Liver (tissue), 9 donors: Measurements from ENCODE around the gene DICER1. TPM values are rescaled to one million over a fixed set of nuclear protein-coding genes. Genes with fewer than 3 reads are reported as not detected.

ENCODE experiments used
- DNase-seq: peaks from one replicate; pipeline ENCODE4 v3.0.0-alpha.2; 2017; ENCODE audit warnings: low spot score
- H3K27ac ChIP-seq, 2 donors: one replicate each; pipeline ENCODE4 v1.7.0; 2013; ENCODE audit warnings: inconsistent platforms in 2 of 2, low read length in 2 of 2, control low read depth in 1 of 2, low read depth in 1 of 2, mild to moderate bottlenecking in 1 of 2
- H3K27me3 ChIP-seq, 4 donors: one replicate each; pipeline versions ENCODE4 v1.6.1 to v1.7.0; 2013; ENCODE audit warnings: low read length in 3 of 4, inconsistent platforms in 1 of 4, mild to moderate bottlenecking in 1 of 4, moderate library complexity in 1 of 4; ENCODE audit not compliant: control insufficient read depth in 4 of 4, insufficient read depth in 4 of 4
- H3K36me3 ChIP-seq, 4 donors: one replicate each; pipeline versions ENCODE4 v1.6.1 to v1.7.0; 2013; ENCODE audit warnings: low read length in 3 of 4, mild to moderate bottlenecking in 3 of 4, low read depth in 1 of 4, moderate library complexity in 1 of 4; ENCODE audit not compliant: control insufficient read depth in 4 of 4, insufficient read depth in 3 of 4
- H3K4me1 ChIP-seq, 4 donors: one replicate each; pipeline versions ENCODE4 v1.6.1 to v1.7.0; 2013; ENCODE audit warnings: low read length in 3 of 4, mild to moderate bottlenecking in 3 of 4, moderate library complexity in 1 of 4; ENCODE audit not compliant: control insufficient read depth in 4 of 4, insufficient read depth in 4 of 4
- H3K4me3 ChIP-seq, 3 donors: one replicate each; pipeline versions ENCODE4 v1.6.1 to v1.7.0; 2013; ENCODE audit warnings: low read length in 3 of 3, control low read depth in 1 of 3, low read depth in 1 of 3, mild to moderate bottlenecking in 1 of 3
- H3K9ac ChIP-seq, 2 donors: one replicate each; pipeline ENCODE4 v1.7.0; 2013; ENCODE audit warnings: low read length in 2 of 2, mild to moderate bottlenecking in 2 of 2, moderate library complexity in 2 of 2, control low read depth in 1 of 2, low read depth in 1 of 2
- H3K9me3 ChIP-seq, 4 donors: one replicate each; pipeline versions ENCODE4 v1.6.1 to v1.7.0; 2013; ENCODE audit warnings: low read length in 3 of 4; ENCODE audit not compliant: control insufficient read depth in 4 of 4
- FOXA1 ChIP-seq: IDR thresholded peaks from 2 replicates; pipeline ENCODE4 v1.6.1; 2016; ENCODE audit warnings: antibody characterized with exemption
- FOXA2 ChIP-seq: IDR thresholded peaks from 2 replicates; pipeline ENCODE4 v1.6.1; 2016; ENCODE audit warnings: antibody characterized with exemption
- HNF4A ChIP-seq, 2 donors: conservative IDR thresholded peaks; 2 replicates each; pipeline ENCODE4 v1.6.1; 2016; ENCODE audit warnings: antibody characterized with exemption in 2 of 2, mild to moderate bottlenecking in 2 of 2
- JUND ChIP-seq, 2 donors: IDR thresholded peaks; 2 replicates each; pipeline ENCODE4 v1.6.1; 2016; ENCODE audit warnings: antibody characterized with exemption in 2 of 2
- NR2F2 ChIP-seq: IDR thresholded peaks from 2 replicates; pipeline ENCODE4 v1.6.1; 2016; ENCODE audit warnings: antibody characterized with exemption
- RAD21 ChIP-seq, 2 donors: IDR thresholded peaks; 2 replicates each; pipeline ENCODE4 v1.6.1; 2016; ENCODE audit warnings: antibody characterized with exemption in 2 of 2, mild to moderate bottlenecking in 2 of 2
- REST ChIP-seq: IDR thresholded peaks from 2 replicates; pipeline ENCODE4 v1.6.1; 2016; ENCODE audit warnings: antibody characterized with exemption, mild to moderate bottlenecking
- RXRA ChIP-seq, 2 donors: IDR thresholded peaks; 2 replicates each; pipeline ENCODE4 v1.6.1; 2017 to 2018; ENCODE audit warnings: antibody characterized with exemption in 2 of 2, mild to moderate bottlenecking in 1 of 2
- SP1 ChIP-seq: IDR thresholded peaks from 2 replicates; pipeline ENCODE4 v1.6.1; 2018; ENCODE audit warnings: antibody characterized with exemption, mild to moderate bottlenecking
- TAF1 ChIP-seq: conservative IDR thresholded peaks from 2 replicates; pipeline ENCODE4 v1.6.1; 2016; ENCODE audit warnings: antibody characterized with exemption, mild to moderate bottlenecking
- YY1 ChIP-seq: IDR thresholded peaks from 2 replicates; pipeline ENCODE4 v1.6.1; 2016; ENCODE audit warnings: antibody characterized with exemption, mild to moderate bottlenecking
- ZBTB33 ChIP-seq: IDR thresholded peaks from 2 replicates; pipeline ENCODE4 v1.6.1; 2016; ENCODE audit warnings: antibody characterized with exemption
- WGBS: extraction: QIAGEN DNeasy Blood & Tissue Kit; methylation state at CpG from one replicate; pipeline ENCODE4 v1.1.7; 2013; 5-methylcytosine and 5-hydroxymethylcytosine counted together
- polyA plus RNA-seq, 2 donors: library from polyadenylated mRNA; stranded (reverse) in 1 of 2; unstranded in 1 of 2; fragments of 200-250 nt in 1 of 2; fragments of >200 nt in 1 of 2; fragmentation: Nextera tagmentation in 1 of 2; extraction: Ambion mirVana in 1 of 2; gene quantifications; one replicate each; pipeline versions ENCODE4 v1.2.1 to v1.2.3, GENCODE V29; 2013 to 2015
- total RNA-seq, 2 donors: library from RNA; depleted of rRNA; stranded (reverse); fragments of >200 nt; gene quantifications; one replicate each; pipeline ENCODE4 v1.2.3, GENCODE V29; 2014
- TF ChIP-seq, protein P1 (sequence below): fragments of 150-350 bp; IDR thresholded peaks from 2 replicates; pipeline ENCODE4 v1.5.1; 2017; ENCODE audit warnings: improper control_type of control experiment, low read depth, low read length; ENCODE audit not compliant: missing input control
- TF ChIP-seq, protein P2 (sequence below): IDR thresholded peaks from 2 replicates; pipeline ENCODE4 v1.6.1; 2016; ENCODE audit warnings: antibody characterized with exemption
- donor health status: healthy.
- donor health status: healthy.
- donor health status: healthy.
- donor health status: healthy.
- donor health status: healthy.

Gene DICER1
- total and polyA plus RNA-seq, 4 donors = 7.5 to 43.6 (median 20.3) TPM

DNA sequence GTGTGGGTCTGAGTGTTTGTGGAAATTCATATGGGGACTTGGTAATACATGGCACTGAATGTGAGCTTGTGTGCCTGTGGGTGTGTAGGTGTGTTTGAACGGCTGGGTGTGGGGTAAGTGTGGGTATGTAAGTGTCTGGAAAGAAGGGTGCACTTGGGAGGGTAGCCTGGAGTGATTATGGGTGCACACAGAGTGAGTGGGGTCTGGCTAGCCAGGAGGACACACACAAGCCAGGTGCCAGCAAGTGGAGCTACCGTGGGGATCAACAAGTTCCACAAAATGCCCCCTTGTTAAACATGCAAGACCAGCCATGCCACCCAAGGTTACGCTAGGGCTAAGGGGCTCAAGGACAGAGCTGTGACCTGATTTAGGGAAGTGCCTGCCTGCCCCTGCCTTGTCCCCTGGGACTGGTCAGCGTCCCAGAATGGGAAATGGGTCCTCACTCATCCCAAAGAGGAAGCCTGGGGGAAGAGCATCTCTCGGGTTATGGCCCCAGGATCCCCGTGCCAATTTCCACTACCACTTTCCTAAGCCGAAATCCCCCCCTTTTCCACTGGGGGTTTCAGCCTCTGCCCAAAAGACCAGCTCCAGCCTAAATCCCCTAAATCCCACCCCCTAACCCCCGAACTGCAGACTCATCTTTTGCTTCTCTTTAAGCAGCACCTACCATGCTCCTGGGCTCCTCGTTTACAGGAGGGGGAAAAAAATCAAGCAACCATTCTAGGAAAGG is 118.6 kb downstream of the DICER1 start:
- peak; percentile 21 for DNase-seq

DNA sequence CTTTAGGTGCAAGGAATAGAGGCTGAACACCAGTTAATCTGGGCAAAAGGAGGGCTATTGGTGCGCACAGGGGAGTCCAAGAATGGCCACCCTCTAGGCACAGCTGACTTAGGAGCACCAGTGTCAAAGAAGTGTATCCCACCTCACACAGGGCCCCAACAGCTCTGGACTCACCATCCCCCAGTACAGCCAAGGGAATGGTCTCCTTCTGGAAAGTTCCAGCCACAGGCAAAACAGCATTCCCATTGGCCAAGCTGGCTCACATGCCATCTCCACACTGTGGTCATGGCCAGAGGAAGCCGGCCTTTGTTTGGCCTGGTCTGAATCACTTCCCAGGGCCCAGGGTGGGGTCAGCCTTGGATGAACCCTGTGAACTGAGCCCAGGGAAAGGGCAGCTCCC is 120.1 kb downstream of the DICER1 start:
- 93% methylated on average over 2 of the region's 2 CpGs for WGBS
- no peaks in the 10 kb centered on the region for H3K27me3 ChIP-seq
- no peak for TF ChIP-seq HNF4A (conservative IDR thresholded peaks at IDR 0.05)
- TF ChIP-seq, protein P1, sequence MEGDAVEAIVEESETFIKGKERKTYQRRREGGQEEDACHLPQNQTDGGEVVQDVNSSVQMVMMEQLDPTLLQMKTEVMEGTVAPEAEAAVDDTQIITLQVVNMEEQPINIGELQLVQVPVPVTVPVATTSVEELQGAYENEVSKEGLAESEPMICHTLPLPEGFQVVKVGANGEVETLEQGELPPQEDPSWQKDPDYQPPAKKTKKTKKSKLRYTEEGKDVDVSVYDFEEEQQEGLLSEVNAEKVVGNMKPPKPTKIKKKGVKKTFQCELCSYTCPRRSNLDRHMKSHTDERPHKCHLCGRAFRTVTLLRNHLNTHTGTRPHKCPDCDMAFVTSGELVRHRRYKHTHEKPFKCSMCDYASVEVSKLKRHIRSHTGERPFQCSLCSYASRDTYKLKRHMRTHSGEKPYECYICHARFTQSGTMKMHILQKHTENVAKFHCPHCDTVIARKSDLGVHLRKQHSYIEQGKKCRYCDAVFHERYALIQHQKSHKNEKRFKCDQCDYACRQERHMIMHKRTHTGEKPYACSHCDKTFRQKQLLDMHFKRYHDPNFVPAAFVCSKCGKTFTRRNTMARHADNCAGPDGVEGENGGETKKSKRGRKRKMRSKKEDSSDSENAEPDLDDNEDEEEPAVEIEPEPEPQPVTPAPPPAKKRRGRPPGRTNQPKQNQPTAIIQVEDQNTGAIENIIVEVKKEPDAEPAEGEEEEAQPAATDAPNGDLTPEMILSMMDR = no peak
- no peak for TF ChIP-seq ZBTB33
- TF ChIP-seq, protein P2, sequence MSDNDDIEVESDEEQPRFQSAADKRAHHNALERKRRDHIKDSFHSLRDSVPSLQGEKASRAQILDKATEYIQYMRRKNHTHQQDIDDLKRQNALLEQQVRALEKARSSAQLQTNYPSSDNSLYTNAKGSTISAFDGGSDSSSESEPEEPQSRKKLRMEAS = no peak
- no peak for TF ChIP-seq NR2F2
- TF ChIP-seq RAD21 (IDR thresholded peaks at IDR 0.05) = no peak
- no peak for TF ChIP-seq FOXA1
- no peak for TF ChIP-seq SP1
- no peak for TF ChIP-seq YY1
- TF ChIP-seq REST = no peak
- no peak for TF ChIP-seq TAF1
- no peak for TF ChIP-seq JUND (IDR thresholded peaks at IDR 0.05)
- TF ChIP-seq FOXA2 = no peak
- no peaks in the 10 kb centered on the region for H3K36me3 ChIP-seq
- no peak overlapping the region for H3K27ac ChIP-seq
- peak; percentile 27 for DNase-seq
- no peaks in the 10 kb centered on the region for H3K4me1 ChIP-seq
- H3K9ac ChIP-seq = no peak overlapping the region
- H3K4me3 ChIP-seq = no peak overlapping the region
- no peaks in the 10 kb centered on the region for H3K9me3 ChIP-seq

More for the DNA sequence above, 118.6 kb downstream of the DICER1 start:
- Histone ChIP-seq H3K9ac (no peak overlapping the region), H3K27me3 (no peaks in the 10 kb centered on the region), H3K27ac (no peak overlapping the region), H3K4me1 (no peaks in the 10 kb centered on the region), H3K36me3 (no peaks in the 10 kb centered on the region), H3K9me3 (no peaks in the 10 kb centered on the region), H3K4me3 (no peak overlapping the region)
- no peak for TF ChIP-seq ZBTB33
- no peak for TF ChIP-seq SP1
- TF ChIP-seq NR2F2 = no peak
- TF ChIP-seq RXRA (IDR thresholded peaks at IDR 0.05) = no peak
- 75% methylated on average over 9 of the region's 9 CpGs for WGBS
